Epithelial cell of esophagus (primary cell): ENCODE results near the gene GYPC.
"Not testable (repeated sequence)": the region's sequence is repeated elsewhere in the genome, so short reads cannot be mapped to it uniquely, and the experiment has no call there.

Experiments
- DNase-seq: peaks from one replicate; pipeline ENCODE4 v3.0.0; 2010; ENCODE audit warnings: low read depth
- H3K4me3 ChIP-seq: 2 replicates; pipeline ENCODE4 v1.5.1; 2011; ENCODE audit warnings: mild to moderate bottlenecking, low read length, control low read depth
- TF ChIP-seq, protein P1 (sequence below): IDR thresholded peaks from 2 replicates; pipeline ENCODE4 v1.5.1; 2011; ENCODE audit warnings: low read depth, mild to moderate bottlenecking, low read length, control low read depth, inconsistent platforms; ENCODE audit not compliant: insufficient read depth; ENCODE audit errors: missing control alignments

GYPC gene

DNA sequence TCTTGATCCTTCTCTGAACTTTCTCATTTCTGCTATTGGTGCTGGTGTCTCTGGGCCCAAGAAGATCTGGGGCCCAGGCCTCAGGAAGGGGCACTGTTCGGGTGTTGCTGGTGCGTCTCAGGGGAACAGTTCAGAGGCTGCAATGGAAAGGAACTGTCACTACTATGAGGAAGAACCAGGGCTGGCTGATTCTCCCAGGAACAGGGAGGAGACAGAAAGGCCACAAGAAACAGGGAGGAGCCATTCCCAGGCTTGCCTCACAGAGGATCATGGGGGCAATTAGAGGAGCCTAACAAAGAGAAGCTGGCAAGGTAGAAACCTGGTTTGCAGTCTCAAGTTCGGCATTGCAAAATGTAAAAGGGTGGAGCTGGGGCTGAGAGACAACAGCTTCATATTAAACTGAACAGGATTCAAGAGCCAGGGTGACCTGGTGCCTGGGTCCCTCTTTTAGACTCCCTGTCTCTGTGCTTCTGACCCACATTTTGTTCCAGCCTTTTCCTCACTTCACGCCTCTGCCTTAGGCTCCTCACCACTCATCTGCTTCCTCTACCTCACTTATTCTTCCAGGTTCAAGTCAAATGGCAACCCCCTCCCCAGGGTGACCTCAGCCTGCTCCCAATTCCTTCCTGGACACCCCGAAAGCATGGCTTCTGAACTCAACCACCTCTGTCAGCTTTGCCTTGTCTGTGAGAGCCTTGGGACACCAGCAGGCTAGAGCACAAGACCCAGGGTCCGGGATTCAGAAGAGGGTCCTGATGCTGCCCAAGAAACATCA is 58.4 kb downstream of the GYPC start:
- no peak overlapping the region for H3K4me3 ChIP-seq
- no peak for DNase-seq
- TF ChIP-seq, protein P1, sequence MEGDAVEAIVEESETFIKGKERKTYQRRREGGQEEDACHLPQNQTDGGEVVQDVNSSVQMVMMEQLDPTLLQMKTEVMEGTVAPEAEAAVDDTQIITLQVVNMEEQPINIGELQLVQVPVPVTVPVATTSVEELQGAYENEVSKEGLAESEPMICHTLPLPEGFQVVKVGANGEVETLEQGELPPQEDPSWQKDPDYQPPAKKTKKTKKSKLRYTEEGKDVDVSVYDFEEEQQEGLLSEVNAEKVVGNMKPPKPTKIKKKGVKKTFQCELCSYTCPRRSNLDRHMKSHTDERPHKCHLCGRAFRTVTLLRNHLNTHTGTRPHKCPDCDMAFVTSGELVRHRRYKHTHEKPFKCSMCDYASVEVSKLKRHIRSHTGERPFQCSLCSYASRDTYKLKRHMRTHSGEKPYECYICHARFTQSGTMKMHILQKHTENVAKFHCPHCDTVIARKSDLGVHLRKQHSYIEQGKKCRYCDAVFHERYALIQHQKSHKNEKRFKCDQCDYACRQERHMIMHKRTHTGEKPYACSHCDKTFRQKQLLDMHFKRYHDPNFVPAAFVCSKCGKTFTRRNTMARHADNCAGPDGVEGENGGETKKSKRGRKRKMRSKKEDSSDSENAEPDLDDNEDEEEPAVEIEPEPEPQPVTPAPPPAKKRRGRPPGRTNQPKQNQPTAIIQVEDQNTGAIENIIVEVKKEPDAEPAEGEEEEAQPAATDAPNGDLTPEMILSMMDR = no peak

DNA sequence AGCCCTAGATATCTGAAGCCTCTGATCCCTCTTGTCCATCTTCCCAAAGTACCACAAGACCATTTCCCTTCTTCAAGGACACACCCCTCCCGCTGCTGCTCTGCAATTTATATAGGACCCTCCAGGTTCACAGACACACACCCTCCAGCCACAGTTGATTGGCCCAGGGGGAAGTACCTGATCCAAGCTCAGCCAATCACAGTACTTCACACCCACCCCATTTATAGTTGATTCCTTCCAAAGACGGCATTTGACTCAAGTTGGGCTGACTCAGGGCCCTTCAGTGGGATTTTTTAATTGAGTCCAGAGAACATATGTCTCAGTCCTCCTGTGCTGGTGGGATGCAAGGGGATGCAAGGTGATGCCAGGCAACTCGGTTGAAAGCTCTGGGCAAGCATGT is 59.2 kb downstream of the GYPC start:
- TF ChIP-seq, protein P1 = no peak

DNA sequence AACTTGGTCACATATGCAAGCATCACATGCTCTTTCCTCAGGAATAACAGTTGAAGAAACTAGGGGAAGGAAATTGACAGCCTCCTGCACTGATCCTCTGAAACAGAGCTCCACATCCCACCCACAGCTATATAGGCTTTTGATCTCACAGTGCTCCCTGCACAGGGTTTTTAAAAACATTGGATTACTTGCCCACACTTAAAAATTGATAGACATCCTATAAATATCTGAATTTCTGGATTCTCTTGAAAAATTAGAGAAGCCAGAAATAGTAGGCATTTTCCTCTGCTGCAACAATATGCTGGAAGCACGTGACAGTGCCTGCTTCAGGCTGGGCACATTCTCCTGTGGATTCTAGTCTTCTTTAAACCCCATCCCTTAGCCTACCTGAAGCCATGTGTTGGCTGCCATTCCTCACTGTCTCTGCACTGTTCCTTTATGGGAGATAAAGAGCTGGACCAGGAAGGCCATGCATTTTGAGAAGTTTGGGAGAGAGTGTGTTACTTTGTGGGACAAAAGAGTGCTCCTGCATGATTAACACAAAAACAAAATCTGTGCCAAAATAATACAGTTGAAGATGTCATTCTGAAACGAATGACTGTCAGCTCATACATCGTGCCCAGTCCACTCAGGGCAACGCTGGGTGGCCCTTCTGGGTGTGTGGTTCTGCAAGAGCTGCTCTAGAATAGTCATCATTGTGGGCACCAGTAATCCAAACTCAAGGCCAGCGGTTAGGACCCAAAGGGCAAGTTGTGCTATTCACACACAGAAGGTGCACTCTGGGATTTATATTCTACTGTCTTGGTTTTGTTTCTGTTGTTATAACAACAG is 59.8 kb downstream of the GYPC start:
- TF ChIP-seq, protein P1 = no peak
- no peak for DNase-seq
- no peak overlapping the region for H3K4me3 ChIP-seq

More for the DNA sequence above, 59.2 kb downstream of the GYPC start:
- DNase-seq = no peak
- no peak overlapping the region for H3K4me3 ChIP-seq

DNA sequence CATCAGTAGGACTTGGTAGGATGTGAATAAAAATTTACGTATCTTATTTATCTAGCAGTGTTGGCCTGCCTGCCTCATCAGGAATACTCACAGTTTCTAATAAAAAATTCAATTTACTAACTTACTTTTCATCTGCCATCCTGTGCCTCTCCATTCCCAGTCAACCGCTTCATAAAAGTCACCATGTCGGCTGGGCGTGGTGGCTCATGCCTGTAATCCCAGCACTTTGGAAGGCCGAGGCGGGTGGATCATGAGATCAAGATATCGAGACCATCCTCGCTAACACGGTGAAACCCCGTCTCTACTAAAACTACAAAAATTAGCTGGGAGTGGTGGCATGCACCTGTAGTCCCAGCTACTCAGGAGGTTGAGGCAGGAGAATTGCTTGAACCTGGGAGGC is 61.3 kb downstream of the GYPC start:
- DNase-seq, H3K4me3 ChIP-seq: not testable (repeated sequence)

DNA sequence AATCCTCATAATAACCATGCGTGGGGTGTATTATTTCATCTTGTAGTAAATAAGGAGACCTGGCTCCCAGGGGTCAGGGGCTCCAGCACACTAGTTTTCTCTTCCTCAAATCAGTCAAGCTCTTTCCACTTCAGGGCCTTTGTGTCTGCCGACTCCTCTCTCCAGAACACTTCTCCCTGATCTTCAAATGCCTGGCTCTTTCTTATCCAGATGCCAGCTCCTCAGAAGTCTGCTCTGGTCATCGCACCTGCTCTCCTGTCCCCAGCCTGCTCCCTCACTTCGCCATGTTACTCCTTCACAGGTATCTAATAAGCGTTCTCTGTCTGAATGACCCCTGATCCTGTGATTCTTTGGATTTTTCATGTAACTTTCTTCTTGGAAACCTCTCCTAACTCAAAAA is 62.0 kb downstream of the GYPC start:
- TF ChIP-seq, protein P1 = no peak
- no peak for DNase-seq
- no peak overlapping the region for H3K4me3 ChIP-seq

DNA sequence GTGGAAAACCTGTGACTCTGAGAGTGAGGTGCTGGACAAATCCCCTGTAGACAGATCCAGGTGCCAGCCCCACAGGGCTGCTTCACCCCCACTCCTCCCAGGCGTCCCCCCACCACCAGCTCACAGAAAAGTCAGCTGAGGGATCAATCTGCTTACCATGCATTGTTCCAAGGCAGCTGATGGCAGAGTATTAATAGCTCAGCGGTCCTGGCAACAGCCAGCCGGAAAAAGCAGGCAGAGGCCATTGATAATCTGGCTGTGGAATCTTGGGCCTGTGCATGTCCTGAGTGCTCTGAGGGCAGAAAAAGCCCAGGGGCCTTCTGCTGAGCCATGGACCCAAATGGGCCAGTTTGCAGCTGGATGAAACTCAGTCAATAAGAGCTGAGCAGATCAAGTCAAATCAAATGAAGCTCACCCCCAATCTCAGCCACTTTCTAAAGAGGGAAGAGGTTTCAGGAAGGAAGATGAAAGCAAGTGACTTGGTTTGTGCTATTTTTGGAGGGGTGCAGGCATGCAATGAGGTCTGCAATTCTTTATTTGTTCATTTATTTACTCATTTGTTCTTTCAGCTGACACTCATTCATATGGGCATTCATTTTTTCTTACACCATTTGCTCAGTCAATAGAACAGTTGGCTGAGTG is 63.4 kb downstream of the GYPC start:
- no peak overlapping the region for H3K4me3 ChIP-seq
- DNase-seq = no peak
- TF ChIP-seq, protein P1 = no peak

DNA sequence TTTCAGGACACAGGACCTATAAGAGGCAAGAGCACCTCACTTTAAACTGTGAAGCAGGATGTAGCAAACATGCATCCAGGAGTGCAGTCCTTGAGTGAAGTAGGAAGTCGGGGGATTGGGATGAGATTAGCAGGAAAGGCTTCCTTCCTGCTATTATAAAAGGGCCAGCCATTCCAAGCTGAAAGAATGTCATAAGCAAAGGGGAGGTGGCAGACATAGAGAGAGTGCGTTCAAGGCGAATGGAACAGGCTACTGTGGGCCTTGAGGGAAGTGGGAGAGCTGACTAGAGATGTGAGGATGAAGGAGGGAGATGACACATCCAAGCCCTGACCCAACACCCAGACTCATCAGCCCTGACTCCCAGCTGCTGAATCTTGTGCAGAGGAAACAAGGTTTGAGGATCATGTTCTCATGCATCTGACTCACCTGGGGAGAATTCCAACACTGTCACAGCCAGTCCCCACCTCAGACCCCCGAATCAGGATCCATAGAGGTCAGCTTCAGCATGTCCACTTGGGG is 63.9 kb downstream of the GYPC start:
- no peak for DNase-seq
- no peak overlapping the region for H3K4me3 ChIP-seq

More for the DNA sequence above, 63.9 kb downstream of the GYPC start:
- TF ChIP-seq, protein P1 = no peak
